Sigmoid colon (tissue), 4 donors: ENCODE data around the gene PRCC.

ENCODE experiments used
- EP300 ChIP-seq, 4 donors: sonication (generic); formaldehyde crosslinking; IDR thresholded peaks; one replicate each; pipeline ENCODE4 v1.6.1; 2017; ENCODE audit warnings: antibody characterized with exemption in 4 of 4
- POLR2AphosphoS5 ChIP-seq, 4 donors: sonication (generic); formaldehyde crosslinking; IDR thresholded peaks; one replicate each; pipeline ENCODE4 v1.6.1; 2017; ENCODE audit warnings: antibody characterized with exemption in 4 of 4
- TF ChIP-seq, protein P1 (sequence below), 4 experiments: fragments of 450-650 bp in 3 of 4; fragments of 200-600 bp in 1 of 4; IDR thresholded peaks; one replicate each; pipeline ENCODE4 v1.5.1; 2016 to 2019; ENCODE audit warnings: antibody characterized with exemption in 4 of 4, mild to moderate bottlenecking in 3 of 4, moderate library complexity in 2 of 4

DNA sequence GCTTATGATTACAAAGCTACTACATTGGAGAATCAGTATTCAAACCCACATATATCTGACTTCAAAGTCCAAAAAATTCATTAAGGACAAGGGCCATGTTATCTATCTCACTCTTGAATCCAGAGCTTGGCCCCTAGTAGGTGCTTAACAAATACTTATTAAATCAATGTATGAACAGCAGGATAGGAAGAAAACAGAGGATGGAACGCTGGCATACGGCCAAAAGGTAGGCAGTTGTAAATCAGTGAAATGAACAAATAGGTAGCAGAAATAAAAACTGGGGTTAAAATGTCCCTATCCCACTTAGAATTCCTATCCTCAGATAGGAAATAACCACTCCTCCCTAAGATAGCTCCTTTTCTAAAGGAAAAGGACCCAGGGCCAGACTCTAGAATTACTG is 28.4 kb upstream of the PRCC start:
- TF ChIP-seq, protein P1, sequence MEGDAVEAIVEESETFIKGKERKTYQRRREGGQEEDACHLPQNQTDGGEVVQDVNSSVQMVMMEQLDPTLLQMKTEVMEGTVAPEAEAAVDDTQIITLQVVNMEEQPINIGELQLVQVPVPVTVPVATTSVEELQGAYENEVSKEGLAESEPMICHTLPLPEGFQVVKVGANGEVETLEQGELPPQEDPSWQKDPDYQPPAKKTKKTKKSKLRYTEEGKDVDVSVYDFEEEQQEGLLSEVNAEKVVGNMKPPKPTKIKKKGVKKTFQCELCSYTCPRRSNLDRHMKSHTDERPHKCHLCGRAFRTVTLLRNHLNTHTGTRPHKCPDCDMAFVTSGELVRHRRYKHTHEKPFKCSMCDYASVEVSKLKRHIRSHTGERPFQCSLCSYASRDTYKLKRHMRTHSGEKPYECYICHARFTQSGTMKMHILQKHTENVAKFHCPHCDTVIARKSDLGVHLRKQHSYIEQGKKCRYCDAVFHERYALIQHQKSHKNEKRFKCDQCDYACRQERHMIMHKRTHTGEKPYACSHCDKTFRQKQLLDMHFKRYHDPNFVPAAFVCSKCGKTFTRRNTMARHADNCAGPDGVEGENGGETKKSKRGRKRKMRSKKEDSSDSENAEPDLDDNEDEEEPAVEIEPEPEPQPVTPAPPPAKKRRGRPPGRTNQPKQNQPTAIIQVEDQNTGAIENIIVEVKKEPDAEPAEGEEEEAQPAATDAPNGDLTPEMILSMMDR (IDR thresholded peaks at IDR 0.05): no peak
- TF ChIP-seq EP300 (IDR thresholded peaks at IDR 0.05): no peak
- TF ChIP-seq POLR2AphosphoS5 (IDR thresholded peaks at IDR 0.05): no peak
